Bronchial epithelial cell (primary cell): ENCODE data around the gene SKI. TPM values are rescaled to one million over a fixed set of nuclear protein-coding genes. Genes with fewer than 3 reads are reported as not detected.
"Not testable (repeated sequence)": the region's sequence is repeated elsewhere in the genome, so short reads cannot be mapped to it uniquely, and the experiment has no call there.

Experiments
- DNase-seq: peaks from one replicate; pipeline ENCODE4 v3.0.0-alpha.2; 2010; ENCODE audit warnings: low read depth
- FAIRE-seq: peaks from 2 replicates; lab custom pipeline; 2011; peaks lifted over from hg19 to GRCh38; lab: Jason Lieb, UNC
- H3K27me3 ChIP-seq: 2 replicates; pipeline ENCODE4 v1.5.1; 2011; ENCODE audit warnings: low read length; ENCODE audit not compliant: control insufficient read depth, insufficient read depth
- H3K36me3 ChIP-seq: 2 replicates; pipeline ENCODE4 v1.5.1; 2011; ENCODE audit warnings: low read length; ENCODE audit not compliant: control insufficient read depth, insufficient read depth
- H3K4me3 ChIP-seq: 2 replicates; pipeline ENCODE4 v1.5.1; 2011; ENCODE audit warnings: mild to moderate bottlenecking, low read depth, low read length, control low read depth
- CTCF ChIP-seq: IDR thresholded peaks from 2 replicates; pipeline ENCODE4 v1.5.1; 2011; ENCODE audit warnings: mild to moderate bottlenecking, moderate library complexity, low read length, control low read depth, inconsistent platforms; ENCODE audit not compliant: insufficient read depth, severe bottlenecking
- total RNA-seq: library from RNA; depleted of rRNA; stranded (reverse); fragments of >200 nt; gene quantifications from 2 replicates; pipeline ENCODE4 v1.2.1, GENCODE V29; 2014

The SKI gene
- total RNA-seq, 1 donor from 2014 or later = 8.4 TPM

GRCh38 chr1:2322065-2322571 is 94.0 kb downstream of the SKI start:
- TF ChIP-seq CTCF = peak; percentile 13
- H3K4me3 ChIP-seq = peak overlapping the region; percentile 2
- peak; percentile 21 for DNase-seq
- no peaks in the 10 kb centered on the region for H3K36me3 ChIP-seq
- peaks cover 11% of the 10 kb centered on the region for H3K27me3 ChIP-seq
- FAIRE-seq = no peak

GRCh38 chr1:2322581-2323211 is 94.6 kb downstream of the SKI start:
- no peaks in the 10 kb centered on the region for H3K36me3 ChIP-seq
- DNase-seq (no peak), FAIRE-seq (no peak)
- peaks cover 11% of the 10 kb centered on the region for H3K27me3 ChIP-seq
- no peak for TF ChIP-seq CTCF
- peak overlapping the region; percentile 2 for H3K4me3 ChIP-seq

GRCh38 chr1:2323451-2323974 is 95.4 kb downstream of the SKI start:
- peaks cover 11% of the 10 kb centered on the region for H3K27me3 ChIP-seq
- no peak overlapping the region for H3K4me3 ChIP-seq
- FAIRE-seq = no peak
- no peak for DNase-seq
- H3K36me3 ChIP-seq = no peaks in the 10 kb centered on the region
- TF ChIP-seq CTCF = no peak

DNA sequence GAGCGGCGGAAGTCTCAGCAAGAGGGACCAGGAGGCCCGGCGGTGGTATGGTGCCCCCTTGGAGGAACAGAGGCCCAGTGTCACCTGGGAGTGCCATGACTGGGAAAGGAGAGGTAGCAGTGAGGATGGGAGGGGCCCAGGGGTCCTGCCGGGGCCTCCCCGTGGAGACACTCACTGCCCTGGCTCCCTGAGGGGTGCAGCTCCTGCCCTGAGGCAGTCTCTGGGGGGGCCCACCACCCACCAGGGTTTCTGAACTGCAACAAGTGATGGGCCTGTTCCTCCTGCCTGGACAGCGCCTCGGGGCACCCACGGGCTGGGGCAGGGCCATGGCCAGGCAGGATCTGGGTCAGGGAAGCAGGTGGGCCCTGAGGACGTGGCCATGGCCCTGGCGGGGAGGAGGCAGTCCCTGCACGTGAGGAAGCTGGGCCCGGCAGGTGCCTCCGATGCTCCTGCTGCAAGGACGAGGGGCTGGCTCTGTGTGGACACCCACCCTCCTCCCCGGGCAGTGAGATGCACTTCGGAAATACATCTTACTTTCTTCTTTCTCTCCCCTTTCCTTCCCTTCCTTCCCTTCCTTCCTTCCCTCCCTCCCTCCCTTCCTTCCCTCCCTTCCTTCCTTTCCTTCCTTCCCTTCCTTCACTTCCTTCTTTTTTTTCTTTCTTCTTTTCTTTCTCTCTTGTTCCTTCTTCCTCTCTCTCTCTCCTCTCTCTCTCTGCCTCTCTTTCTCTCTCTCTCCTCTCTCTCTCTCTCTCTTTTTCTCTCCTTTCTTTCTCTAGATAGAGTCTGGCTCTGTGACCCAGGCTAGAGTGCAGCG is 96.6 kb downstream of the SKI start:
- DNase-seq (no peak), FAIRE-seq (no peak)
- Histone ChIP-seq H3K27me3 (peaks cover 11% of the 10 kb centered on the region), H3K36me3 (no peaks in the 10 kb centered on the region), H3K4me3 (no peak overlapping the region)
- TF ChIP-seq CTCF = no peak

- TF ChIP-seq CTCF = no peak
- Histone ChIP-seq H3K4me3 (no peak overlapping the region), H3K27me3 (peaks cover 5% of the 10 kb centered on the region), H3K36me3 (no peaks in the 10 kb centered on the region)
- FAIRE-seq (no peak), DNase-seq (no peak)
Measured at GRCh38 chr1:2326524-2326923, 98.4 kb downstream of the SKI start.

- FAIRE-seq = peak; percentile 90
- not testable (repeated sequence) for H3K4me3 ChIP-seq, H3K36me3 ChIP-seq, H3K27me3 ChIP-seq, DNase-seq
Measured at GRCh38 chr1:2327162-2327561, 99.0 kb downstream of the SKI start.
